Muscle layer of colon (tissue), 2 donors: ENCODE data around the gene HNRNPUL1.
"Not testable (repeated sequence)": the region's sequence is repeated elsewhere in the genome, so short reads cannot be mapped to it uniquely, and the experiment has no call there.

Experiments
- H3K27ac ChIP-seq: one replicate; pipeline ENCODE4 v1.7.0; 2013; ENCODE audit warnings: low read depth, mild to moderate bottlenecking, low read length, moderate library complexity
- H3K27me3 ChIP-seq, 2 donors: one replicate each; pipeline ENCODE4 v1.7.0; 2013; ENCODE audit warnings: low read length in 2 of 2, mild to moderate bottlenecking in 2 of 2; ENCODE audit not compliant: insufficient read depth in 2 of 2, control insufficient read depth in 1 of 2
- H3K36me3 ChIP-seq: one replicate; pipeline ENCODE4 v1.7.0; 2013; ENCODE audit warnings: mild to moderate bottlenecking, low read length; ENCODE audit not compliant: insufficient read depth
- H3K4me1 ChIP-seq: one replicate; pipeline ENCODE4 v1.7.0; 2013; ENCODE audit warnings: mild to moderate bottlenecking, low read length; ENCODE audit not compliant: insufficient read depth
- H3K4me3 ChIP-seq, 2 donors: one replicate each; pipeline ENCODE4 v1.7.0; 2013; ENCODE audit warnings: low read length in 2 of 2, low read depth in 1 of 2, mild to moderate bottlenecking in 1 of 2, moderate library complexity in 1 of 2
- H3K9ac ChIP-seq: one replicate; pipeline ENCODE4 v1.7.0; 2013; ENCODE audit warnings: low read length
- H3K9me3 ChIP-seq: one replicate; pipeline ENCODE4 v1.7.0; 2013; ENCODE audit warnings: mild to moderate bottlenecking, low read length
- donor health status: abdominal sarcoma.
- donor health status: Adenocarcinoma of cecum.

The HNRNPUL1 gene

DNA sequence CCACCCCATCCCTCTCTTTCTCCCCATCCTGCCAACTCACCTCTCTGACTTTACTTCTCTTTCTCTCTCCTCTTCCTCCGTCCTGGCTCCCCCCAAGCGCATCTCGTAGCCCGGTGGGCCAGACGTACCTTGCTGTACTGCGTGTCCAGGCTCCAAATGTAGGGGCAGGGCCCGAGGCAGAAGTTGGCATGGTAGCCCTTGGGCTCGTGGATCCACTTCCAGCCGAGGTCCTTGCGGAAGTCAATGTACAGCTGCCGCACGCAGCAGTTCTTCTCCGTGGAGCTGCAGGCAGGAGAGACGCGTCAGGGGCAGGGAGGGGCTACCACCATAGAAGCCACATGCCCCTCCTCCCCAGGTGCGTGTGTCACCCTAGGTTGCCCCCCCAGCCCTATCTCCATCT, 67.8 kb downstream of the HNRNPUL1 start:
- peaks cover 2% of the 10 kb centered on the region for H3K4me1 ChIP-seq
- no peaks in the 10 kb centered on the region for H3K27me3 ChIP-seq
- H3K27ac ChIP-seq: no peak overlapping the region
- peaks cover 26% of the 10 kb centered on the region for H3K36me3 ChIP-seq
- no peak overlapping the region for H3K9ac ChIP-seq
- no peaks in the 10 kb centered on the region for H3K9me3 ChIP-seq
- H3K4me3 ChIP-seq: no peak overlapping the region

DNA sequence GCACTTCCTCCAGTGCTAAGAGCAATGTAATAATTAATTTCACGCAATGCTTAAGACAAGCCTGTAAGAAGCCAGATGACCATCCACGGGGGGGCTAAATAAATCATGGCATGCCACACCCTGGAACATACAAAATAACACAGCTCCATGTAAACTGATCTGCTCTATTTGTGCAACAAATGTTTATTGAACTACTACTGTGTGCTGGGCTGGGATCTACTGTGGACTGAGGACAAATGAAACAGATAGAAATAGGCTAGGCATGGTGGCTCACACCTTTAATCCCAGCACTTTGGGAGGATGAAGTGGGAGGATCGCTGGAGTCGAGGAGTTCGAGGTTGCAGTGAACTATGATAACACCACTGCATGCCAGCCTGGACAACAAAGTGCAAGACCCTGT, 68.3 kb downstream of the HNRNPUL1 start:
- no peaks in the 10 kb centered on the region for H3K27me3 ChIP-seq
- no peak overlapping the region for H3K27ac ChIP-seq
- no peak overlapping the region for H3K9ac ChIP-seq
- H3K4me1 ChIP-seq: no peaks in the 10 kb centered on the region
- no peaks in the 10 kb centered on the region for H3K9me3 ChIP-seq
- H3K36me3 ChIP-seq: peaks cover 26% of the 10 kb centered on the region
- no peak overlapping the region for H3K4me3 ChIP-seq

GRCh38 chr19:41334793-41335192, 70.6 kb downstream of the HNRNPUL1 start:
- H3K27ac ChIP-seq: no peak overlapping the region
- no peak overlapping the region for H3K4me3 ChIP-seq
- peaks cover 33% of the 10 kb centered on the region for H3K36me3 ChIP-seq
- no peaks in the 10 kb centered on the region for H3K9me3 ChIP-seq
- no peak overlapping the region for H3K9ac ChIP-seq
- H3K4me1 ChIP-seq: no peaks in the 10 kb centered on the region
- no peaks in the 10 kb centered on the region for H3K27me3 ChIP-seq

DNA sequence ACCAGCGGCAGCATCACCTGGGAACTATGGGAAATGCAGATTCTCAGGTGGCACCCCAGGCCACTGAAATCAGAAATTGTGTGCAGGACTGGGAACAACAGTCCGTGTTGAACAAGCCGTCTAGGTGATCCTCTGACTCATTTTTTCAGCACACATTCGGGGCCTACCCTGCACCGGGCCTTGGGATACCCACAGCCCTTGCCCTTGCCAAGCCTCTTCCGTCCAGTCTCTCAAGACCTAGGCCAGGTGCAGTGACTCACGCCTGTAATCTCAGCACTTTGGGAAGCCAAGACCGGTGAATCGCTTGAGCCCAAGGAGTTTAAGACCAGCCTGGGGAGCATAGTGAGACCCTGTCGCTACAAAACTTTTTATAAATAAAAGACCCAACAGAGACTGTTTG, 71.3 kb downstream of the HNRNPUL1 start:
- no peak overlapping the region for H3K27ac ChIP-seq
- H3K27me3 ChIP-seq: no peaks in the 10 kb centered on the region
- no peak overlapping the region for H3K4me3 ChIP-seq
- H3K9ac ChIP-seq: no peak overlapping the region
- no peaks in the 10 kb centered on the region for H3K9me3 ChIP-seq
- peaks cover 30% of the 10 kb centered on the region for H3K36me3 ChIP-seq
- no peaks in the 10 kb centered on the region for H3K4me1 ChIP-seq

- Histone ChIP-seq H3K4me1 (no peaks in the 10 kb centered on the region), H3K36me3 (peaks cover 30% of the 10 kb centered on the region), H3K27me3 (no peaks in the 10 kb centered on the region), H3K27ac (no peak overlapping the region), H3K4me3 (no peak overlapping the region), H3K9me3 (no peaks in the 10 kb centered on the region), H3K9ac (no peak overlapping the region)
Observed at GRCh38 chr19:41339936-41340335, 75.8 kb downstream of the HNRNPUL1 start.

DNA sequence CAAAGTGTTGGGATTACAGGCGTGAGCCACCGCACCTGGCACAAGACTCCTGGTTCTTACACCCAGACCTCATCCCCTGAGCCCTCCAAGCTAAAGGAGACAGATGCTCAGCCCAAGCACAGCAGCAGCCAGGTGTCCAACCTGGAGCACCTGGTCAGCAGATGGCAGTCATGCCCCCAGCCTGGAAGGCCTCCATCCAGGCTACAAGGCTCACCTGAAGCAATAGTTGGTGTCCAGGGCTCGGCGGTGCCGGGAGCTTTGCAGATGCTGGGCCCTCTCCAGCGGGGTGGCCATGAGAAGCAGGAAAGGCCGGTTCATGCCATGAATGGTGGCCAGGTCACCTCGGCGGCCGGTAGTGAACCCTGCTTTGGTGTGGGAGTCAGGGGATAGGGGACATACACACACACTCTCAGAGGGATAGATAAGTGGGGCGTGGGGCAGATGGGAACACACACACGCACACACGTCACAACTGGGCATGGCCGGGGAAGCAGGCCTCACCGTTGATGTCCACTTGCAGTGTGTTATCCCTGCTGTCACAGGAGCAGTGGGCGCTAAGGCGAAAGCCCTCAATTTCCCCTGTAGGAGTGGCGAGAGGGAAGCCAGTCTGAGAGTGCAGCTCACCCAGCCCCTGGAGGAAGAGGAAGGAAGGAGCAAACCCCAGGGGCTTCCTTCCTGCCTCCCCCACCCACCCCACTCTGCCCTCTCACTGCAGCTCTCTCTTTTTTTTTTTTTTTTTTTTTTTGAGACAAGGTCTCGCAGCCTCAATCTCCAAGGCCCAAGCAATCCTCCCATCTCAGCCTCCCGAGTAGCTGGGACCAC, 77.7 kb downstream of the HNRNPUL1 start:
- H3K4me3 ChIP-seq: no peak overlapping the region
- H3K36me3 ChIP-seq: peaks cover 30% of the 10 kb centered on the region
- H3K27me3 ChIP-seq: no peaks in the 10 kb centered on the region
- H3K27ac ChIP-seq: no peak overlapping the region
- H3K4me1 ChIP-seq: no peaks in the 10 kb centered on the region
- no peak overlapping the region for H3K9ac ChIP-seq
- H3K9me3 ChIP-seq: no peaks in the 10 kb centered on the region

- Histone ChIP-seq H3K9me3 (no peaks in the 10 kb centered on the region), H3K4me3 (no peak overlapping the region), H3K9ac (no peak overlapping the region), H3K36me3 (peaks cover 28% of the 10 kb centered on the region), H3K4me1 (no peaks in the 10 kb centered on the region), H3K27ac (no peak overlapping the region), H3K27me3 (no peaks in the 10 kb centered on the region)
Observed at GRCh38 chr19:41344162-41344561, 80.0 kb downstream of the HNRNPUL1 start.

GRCh38 chr19:41346916-41347315, 82.7 kb downstream of the HNRNPUL1 start:
- not testable (repeated sequence) for H3K27ac ChIP-seq, H3K4me1 ChIP-seq, H3K9ac ChIP-seq, H3K27me3 ChIP-seq, H3K4me3 ChIP-seq, H3K9me3 ChIP-seq
- peaks cover 16% of the 10 kb centered on the region for H3K36me3 ChIP-seq

DNA sequence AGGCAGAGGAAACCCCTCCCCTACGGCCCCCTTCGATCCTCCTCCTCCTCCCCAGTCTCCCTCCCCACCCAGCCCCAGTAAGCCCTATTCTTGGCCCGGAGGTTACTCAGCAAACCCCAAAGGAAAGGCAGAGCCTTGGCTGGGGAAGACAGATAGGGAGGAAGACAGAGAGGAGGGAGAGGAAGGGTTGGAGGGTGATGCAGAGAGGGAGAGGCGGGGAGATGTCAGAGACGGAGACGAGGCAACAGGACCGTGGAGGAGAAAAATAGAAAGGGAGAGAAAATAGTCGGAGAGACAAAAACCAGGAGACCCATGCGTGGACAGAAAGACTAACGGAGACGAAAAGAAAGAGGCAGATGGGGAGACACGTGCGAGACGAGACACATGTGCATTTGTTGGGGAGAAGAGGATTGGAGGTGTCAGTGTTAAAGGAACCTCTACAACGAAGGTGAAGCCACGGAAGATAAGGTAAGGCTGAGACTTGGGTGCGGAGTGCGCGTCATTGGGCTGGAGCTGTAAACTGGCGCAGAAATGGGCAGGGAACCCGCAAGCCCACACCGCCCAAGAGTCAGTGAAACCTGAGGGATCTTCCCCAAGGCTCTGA, 86.7 kb downstream of the HNRNPUL1 start:
- Histone ChIP-seq H3K4me1 (peaks cover 19% of the 10 kb centered on the region), H3K27me3 (no peaks in the 10 kb centered on the region), H3K36me3 (peaks cover 4% of the 10 kb centered on the region), H3K27ac (peak overlapping the region; percentile 19), H3K4me3 (peak overlapping the region; percentile 67 to 85), H3K9me3 (no peaks in the 10 kb centered on the region), H3K9ac (peak overlapping the region; percentile 34)

GRCh38 chr19:41351339-41352245, 87.4 kb downstream of the HNRNPUL1 start:
- Histone ChIP-seq H3K9me3 (no peaks in the 10 kb centered on the region), H3K36me3 (peaks cover 4% of the 10 kb centered on the region), H3K4me3 (peak overlapping the region; percentile 67 to 85), H3K27me3 (no peaks in the 10 kb centered on the region), H3K9ac (peak overlapping the region; percentile 34), H3K4me1 (peaks cover 19% of the 10 kb centered on the region), H3K27ac (peak overlapping the region; percentile 65)

GRCh38 chr19:41352279-41352608, 88.1 kb downstream of the HNRNPUL1 start:
- H3K36me3 ChIP-seq: peaks cover 4% of the 10 kb centered on the region
- H3K4me3 ChIP-seq: peak overlapping the region; percentile 67 to 85
- peak overlapping the region; percentile 34 for H3K9ac ChIP-seq
- peak overlapping the region; percentile 65 for H3K27ac ChIP-seq
- no peaks in the 10 kb centered on the region for H3K27me3 ChIP-seq
- H3K9me3 ChIP-seq: no peaks in the 10 kb centered on the region
- H3K4me1 ChIP-seq: peaks cover 19% of the 10 kb centered on the region
